B cell (primary cell): ENCODE results near the gene DLD.

Experiments
- CTCF ChIP-seq: fragments of 200-600 bp; IDR thresholded peaks from one replicate; pipeline ENCODE4 v1.8.0; 2022; ENCODE audit warnings: antibody characterized with exemption, mild to moderate bottlenecking
- EZH2 ChIP-seq: IDR thresholded peaks from 2 replicates; pipeline ENCODE4 v1.6.1; 2012; ENCODE audit warnings: borderline replicate concordance, low read depth, mild to moderate bottlenecking, moderate library complexity, low read length; ENCODE audit not compliant: insufficient read depth, poor library complexity, severe bottlenecking

- TF ChIP-seq CTCF = no peak
- TF ChIP-seq EZH2 = no peak
Observed at GRCh38 chr7:107907790-107908189, 16.8 kb downstream of the DLD start.
